ENCODE results near the gene HOPX.

DNA sequence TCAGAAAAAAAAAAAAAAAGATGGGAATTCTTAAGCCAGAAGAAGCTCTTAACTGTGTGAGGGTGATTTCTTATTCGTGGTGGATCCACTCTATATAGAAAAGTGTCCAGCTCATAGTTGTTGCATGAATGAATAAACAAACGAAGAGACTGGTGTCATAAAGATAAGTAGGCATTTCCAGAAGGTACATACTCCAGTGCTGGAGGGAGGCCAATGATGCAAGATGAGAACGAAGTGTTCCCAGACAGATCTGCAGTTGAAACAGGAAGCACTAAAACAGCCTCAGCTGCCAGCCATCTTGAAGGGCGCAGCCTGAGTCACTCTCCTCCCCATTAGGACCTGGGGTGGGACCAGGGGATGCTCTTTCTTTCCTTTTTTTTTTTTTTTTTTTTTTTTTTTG, 47.4 kb upstream of the HOPX start:
- no peak for TF ChIP-seq POLR2A (IDR thresholded peaks at IDR 0.05)
- no peak for TF ChIP-seq CTCF (IDR thresholded peaks at IDR 0.05)
